Measurements from ENCODE around the gene SPINT1.

Gene SPINT1

DNA sequence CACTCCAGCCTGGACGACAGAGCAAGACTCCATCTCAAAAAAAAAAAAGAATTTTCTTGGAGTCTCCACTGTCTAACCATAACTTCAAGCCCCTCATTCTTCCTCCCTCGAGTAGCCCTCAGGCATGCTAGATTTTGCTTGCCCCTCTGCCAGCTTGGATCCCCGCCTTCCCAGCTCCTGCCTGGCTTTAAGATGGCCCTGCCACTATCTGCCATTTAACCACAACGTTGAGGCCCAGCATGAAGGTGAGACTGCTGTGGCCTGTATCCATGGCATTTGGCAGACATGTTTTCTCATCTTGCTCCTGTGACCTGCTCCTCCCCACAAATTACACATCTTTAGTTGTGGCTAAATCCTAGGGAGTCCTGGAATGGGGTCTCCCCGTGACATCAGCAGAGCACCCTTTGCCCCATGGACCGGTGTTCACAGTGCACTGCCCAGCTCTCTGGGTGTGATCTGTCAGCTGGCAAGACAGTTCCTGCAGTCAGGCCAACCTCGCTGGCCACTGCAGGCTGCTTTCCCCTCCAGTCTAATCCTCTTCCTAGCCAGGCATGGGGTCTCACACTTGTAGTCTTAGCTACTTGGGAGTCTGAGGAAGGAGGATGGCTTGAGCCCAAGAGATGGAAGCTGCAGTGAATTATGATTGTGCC lies 60.8 kb downstream of the SPINT1 start:
- CTCF ChIA-PET, result interaction anchor here (0.6 to 20.5 kb wide), 37 partner anchors 9 to 561 kb away, joined by 3 to 498 read pairs (median 5); partner anchors contain the start of genes DLL4, NUSAP1, OIP5 and VPS18
- no peak for DNase-seq (ENCODE audit: low read depth, low spot score)
- H3K4me3 ChIP-seq (ENCODE audit: low read depth, low read length), result no peak overlapping the region
- POLR2A ChIA-PET, result interaction anchor here (0.5 to 2.8 kb wide), 4 partner anchors 10 to 376 kb away, joined by 3 to 9 read pairs (median 3); partner anchors contain the start of genes CHAC1 and VPS18
- TF ChIP-seq, protein P1, sequence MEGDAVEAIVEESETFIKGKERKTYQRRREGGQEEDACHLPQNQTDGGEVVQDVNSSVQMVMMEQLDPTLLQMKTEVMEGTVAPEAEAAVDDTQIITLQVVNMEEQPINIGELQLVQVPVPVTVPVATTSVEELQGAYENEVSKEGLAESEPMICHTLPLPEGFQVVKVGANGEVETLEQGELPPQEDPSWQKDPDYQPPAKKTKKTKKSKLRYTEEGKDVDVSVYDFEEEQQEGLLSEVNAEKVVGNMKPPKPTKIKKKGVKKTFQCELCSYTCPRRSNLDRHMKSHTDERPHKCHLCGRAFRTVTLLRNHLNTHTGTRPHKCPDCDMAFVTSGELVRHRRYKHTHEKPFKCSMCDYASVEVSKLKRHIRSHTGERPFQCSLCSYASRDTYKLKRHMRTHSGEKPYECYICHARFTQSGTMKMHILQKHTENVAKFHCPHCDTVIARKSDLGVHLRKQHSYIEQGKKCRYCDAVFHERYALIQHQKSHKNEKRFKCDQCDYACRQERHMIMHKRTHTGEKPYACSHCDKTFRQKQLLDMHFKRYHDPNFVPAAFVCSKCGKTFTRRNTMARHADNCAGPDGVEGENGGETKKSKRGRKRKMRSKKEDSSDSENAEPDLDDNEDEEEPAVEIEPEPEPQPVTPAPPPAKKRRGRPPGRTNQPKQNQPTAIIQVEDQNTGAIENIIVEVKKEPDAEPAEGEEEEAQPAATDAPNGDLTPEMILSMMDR (IDR thresholded peaks at IDR 0.05; ENCODE audit: insufficient read depth, low read length, missing control alignments), result no peak

DNA sequence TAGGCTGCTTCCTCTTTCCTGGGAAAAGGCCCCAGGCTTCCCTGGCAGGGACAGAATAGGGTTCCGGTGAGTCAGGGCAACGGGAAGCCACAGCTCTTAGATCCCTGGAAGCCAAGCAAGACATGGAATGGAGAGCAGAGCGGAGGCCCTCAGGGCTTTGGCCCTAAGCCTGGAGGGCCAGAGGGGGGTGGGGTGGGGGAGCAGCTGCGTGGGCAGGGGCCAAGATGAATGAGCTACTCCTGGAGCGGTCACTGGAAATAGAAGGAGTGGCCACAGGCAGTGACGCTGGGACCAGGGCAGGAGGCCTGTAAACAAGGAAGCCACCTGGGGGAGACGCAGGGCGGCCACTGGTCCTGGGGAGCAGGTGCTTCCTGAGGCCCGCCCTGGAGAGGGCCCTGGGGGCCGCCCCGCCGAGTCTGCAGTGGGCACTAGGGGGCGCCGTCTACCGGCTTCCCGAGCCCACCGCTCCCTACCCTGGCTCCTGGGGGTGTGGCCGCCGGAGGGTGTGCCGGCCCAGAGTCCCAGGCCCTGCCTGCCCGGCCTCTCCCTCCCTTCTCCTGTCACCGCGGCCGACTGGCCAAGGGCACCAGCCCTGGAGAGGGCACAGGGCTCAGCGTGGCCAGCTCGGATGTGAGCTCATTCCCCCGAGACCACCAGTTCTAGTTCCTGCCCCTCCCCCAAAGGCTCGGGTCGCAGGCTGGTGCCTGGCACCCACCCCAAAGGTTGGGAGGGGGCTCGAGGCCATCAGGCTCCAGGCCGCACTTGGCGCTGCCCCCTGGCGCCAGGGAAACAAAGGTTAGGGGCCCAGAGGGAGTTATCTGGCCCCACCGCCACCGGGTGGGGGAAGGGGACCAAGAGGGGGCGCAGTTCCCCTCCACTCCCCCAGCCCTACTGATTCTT lies 62.5 kb downstream of the SPINT1 start:
- DNase-seq (ENCODE audit: low read depth, low spot score), result peak; percentile 65
- ChIA-PET POLR2A (interaction anchor here (0.5 to 1.4 kb wide), 6 partner anchors 10 to 210 kb away, joined by 3 to 8 read pairs (median 4); partner anchors contain the start of genes CHAC1 and INO80), CTCF (interaction anchor here (0.5 to 20.5 kb wide), 38 partner anchors 10 to 426 kb away, joined by 3 to 498 read pairs (median 4); partner anchors contain the start of genes CHAC1, DLL4, NUSAP1 and OIP5)
- TF ChIP-seq, protein P1 (IDR thresholded peaks at IDR 0.05; ENCODE audit: insufficient read depth, low read length, missing control alignments), result peak; percentile 87
- H3K4me3 ChIP-seq (ENCODE audit: low read depth, low read length), result peak overlapping the region; percentile 41

- TF ChIP-seq, protein P1 (IDR thresholded peaks at IDR 0.05; ENCODE audit: insufficient read depth, low read length, missing control alignments), result no peak
These were observed 63.3 kb downstream of the SPINT1 start for GRCh38 chr15:40906991-40907802.

More at GRCh38 chr15:40906991-40907802, 63.3 kb downstream of the SPINT1 start:
- peak overlapping the region; percentile 41; the same call in 1 of the 2 replicates for H3K4me3 ChIP-seq (ENCODE audit: low read depth, low read length)
- ChIA-PET POLR2A (interaction anchor here (0.9 kb wide), 1 partner anchor 34 kb away, joined by 3 read pairs; no protein-coding TSS in a partner anchor), CTCF (interaction anchor here (0.5 to 20.5 kb wide), 23 partner anchors 10 to 425 kb away, joined by 3 to 498 read pairs (median 9); partner anchors contain the start of genes CHAC1, DLL4, NUSAP1 and OIP5)
- no peak for DNase-seq (ENCODE audit: low read depth, low spot score)
